ENCODE measurements around the gene MUC20. TPM values are rescaled to one million over a fixed set of nuclear protein-coding genes. Genes with fewer than 3 reads are reported as not detected.
"Not testable (repeated sequence)": the region's sequence is repeated elsewhere in the genome, so short reads cannot be mapped to it uniquely, and the experiment has no call there.

MUC20 gene
- polyA plus RNA-seq, 1 experiment, result 0.48 TPM

GRCh38 chr3:195777975-195778374 is 57.2 kb downstream of the MUC20 start:
- ChIA-PET POLR2A (no interaction called here), CTCF (no interaction called here)
- DNase-seq (ENCODE audit: low read depth), result no peak
- H3K27me3 ChIP-seq (ENCODE audit: control insufficient read depth, insufficient read depth, low read length), result no peaks in the 10 kb centered on the region
- H3K36me3 ChIP-seq (ENCODE audit: control insufficient read depth, insufficient read depth, low read length), result no peaks in the 10 kb centered on the region
- H3K4me3 ChIP-seq (ENCODE audit: low read depth, low read length), result no peak overlapping the region
- no peak for TF ChIP-seq CTCF (IDR thresholded peaks at IDR 0.05; ENCODE audit: insufficient read depth, low read depth, low read length)

GRCh38 chr3:195781236-195781635 is 60.5 kb downstream of the MUC20 start:
- H3K27me3 ChIP-seq (ENCODE audit: control insufficient read depth, insufficient read depth, low read length); DNase-seq (ENCODE audit: low read depth); CTCF ChIA-PET; H3K4me3 ChIP-seq (ENCODE audit: low read depth, low read length); POLR2A ChIA-PET; H3K36me3 ChIP-seq (ENCODE audit: control insufficient read depth, insufficient read depth, low read length): not testable (repeated sequence)

Small RNA genes lying within 50 kb of the gene (small RNA-seq; reads per million reads assigned to genes)
- 12.6 reads per million, percentile 79 among the genes with 10 or more reads in this experiment for gene MIR570 (ENCODE audit: insufficient read length, low read depth, low replicate concordance)

Other genes with a start within 250 kb of the MUC20 start
- 41.9 and 140 TPM in 2 replicates for gene PPP1R2, start 177.7 kb upstream of the MUC20 start, polyA plus RNA-seq (2011; rRNA removed)
- gene APOD, start 137.0 kb upstream of the MUC20 start, polyA plus RNA-seq (2011; rRNA removed), result 8.3 and 15.0 TPM in 2 replicates
- gene MUC4, start 91.0 kb downstream of the MUC20 start, polyA plus RNA-seq (2011; rRNA removed), result not detected in 2 replicates
- gene TNK2, start 187.6 kb downstream of the MUC20 start, polyA plus RNA-seq (2011; rRNA removed), result 4.5 and 6.3 TPM in 2 replicates

Data from BJ (cell line).